Measurements from ENCODE around the gene DVL2.

DVL2 gene

DNA sequence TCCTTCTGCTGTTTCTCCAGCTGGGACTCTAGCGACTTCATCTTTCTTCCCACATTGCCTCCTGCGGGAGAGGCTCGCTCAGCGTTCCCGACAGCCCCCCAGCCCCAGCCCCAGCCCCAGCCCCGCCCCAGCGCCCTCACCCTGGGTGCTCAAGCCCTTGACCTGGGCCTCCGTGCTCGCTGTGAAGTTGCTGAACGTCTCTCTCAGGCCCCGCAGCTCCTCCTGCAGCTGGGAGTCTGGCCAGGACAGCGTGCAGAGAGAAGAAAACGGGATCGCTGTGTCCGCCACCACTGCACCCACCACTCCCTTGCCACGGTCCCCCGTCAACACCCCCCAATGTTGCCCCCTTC, 57.5 kb downstream of the DVL2 start:
- peaks cover 16% of the 10 kb centered on the region for H3K27me3 ChIP-seq (ENCODE audit: control insufficient read depth, low read length)
- H4K20me1 ChIP-seq (ENCODE audit: control insufficient read depth, insufficient read depth, low read depth, low read length) = no peaks in the 10 kb centered on the region
- H3K4me3 ChIP-seq (ENCODE audit: low read length) = no peak overlapping the region
- TF ChIP-seq, protein P1, sequence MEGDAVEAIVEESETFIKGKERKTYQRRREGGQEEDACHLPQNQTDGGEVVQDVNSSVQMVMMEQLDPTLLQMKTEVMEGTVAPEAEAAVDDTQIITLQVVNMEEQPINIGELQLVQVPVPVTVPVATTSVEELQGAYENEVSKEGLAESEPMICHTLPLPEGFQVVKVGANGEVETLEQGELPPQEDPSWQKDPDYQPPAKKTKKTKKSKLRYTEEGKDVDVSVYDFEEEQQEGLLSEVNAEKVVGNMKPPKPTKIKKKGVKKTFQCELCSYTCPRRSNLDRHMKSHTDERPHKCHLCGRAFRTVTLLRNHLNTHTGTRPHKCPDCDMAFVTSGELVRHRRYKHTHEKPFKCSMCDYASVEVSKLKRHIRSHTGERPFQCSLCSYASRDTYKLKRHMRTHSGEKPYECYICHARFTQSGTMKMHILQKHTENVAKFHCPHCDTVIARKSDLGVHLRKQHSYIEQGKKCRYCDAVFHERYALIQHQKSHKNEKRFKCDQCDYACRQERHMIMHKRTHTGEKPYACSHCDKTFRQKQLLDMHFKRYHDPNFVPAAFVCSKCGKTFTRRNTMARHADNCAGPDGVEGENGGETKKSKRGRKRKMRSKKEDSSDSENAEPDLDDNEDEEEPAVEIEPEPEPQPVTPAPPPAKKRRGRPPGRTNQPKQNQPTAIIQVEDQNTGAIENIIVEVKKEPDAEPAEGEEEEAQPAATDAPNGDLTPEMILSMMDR (IDR thresholded peaks at IDR 0.05; ENCODE audit: low read depth, low read length, poor library complexity, severe bottlenecking) = no peak
- no peak for TF ChIP-seq EZH2phosphoT487 (IDR thresholded peaks at IDR 0.05; ENCODE audit: borderline replicate concordance, low read length)
- no peak overlapping the region for H3K27ac ChIP-seq (ENCODE audit: low read depth, low read length)
- no peaks in the 10 kb centered on the region for H3K79me2 ChIP-seq (ENCODE audit: control insufficient read depth, low read length)
- peaks cover 12% of the 10 kb centered on the region; the same call in 1 of the 2 replicates for H3K9me3 ChIP-seq (ENCODE audit: control insufficient read depth, insufficient read depth, low read length)
- peaks cover 8% of the 10 kb centered on the region for H3K4me1 ChIP-seq (ENCODE audit: control insufficient read depth, low read length)
- no peaks in the 10 kb centered on the region for H3K36me3 ChIP-seq (ENCODE audit: control insufficient read depth, low read length)
- H3K9me2 ChIP-seq (replicated peaks; ENCODE audit: control insufficient read depth, low read length) = no peaks in the 10 kb centered on the region
- no peaks in the 10 kb centered on the region; the same call in 1 of the 2 replicates for H3F3A ChIP-seq (ENCODE audit: control insufficient read depth, insufficient read depth)
- no peak overlapping the region for H3K4me2 ChIP-seq (ENCODE audit: low read length)

DNA sequence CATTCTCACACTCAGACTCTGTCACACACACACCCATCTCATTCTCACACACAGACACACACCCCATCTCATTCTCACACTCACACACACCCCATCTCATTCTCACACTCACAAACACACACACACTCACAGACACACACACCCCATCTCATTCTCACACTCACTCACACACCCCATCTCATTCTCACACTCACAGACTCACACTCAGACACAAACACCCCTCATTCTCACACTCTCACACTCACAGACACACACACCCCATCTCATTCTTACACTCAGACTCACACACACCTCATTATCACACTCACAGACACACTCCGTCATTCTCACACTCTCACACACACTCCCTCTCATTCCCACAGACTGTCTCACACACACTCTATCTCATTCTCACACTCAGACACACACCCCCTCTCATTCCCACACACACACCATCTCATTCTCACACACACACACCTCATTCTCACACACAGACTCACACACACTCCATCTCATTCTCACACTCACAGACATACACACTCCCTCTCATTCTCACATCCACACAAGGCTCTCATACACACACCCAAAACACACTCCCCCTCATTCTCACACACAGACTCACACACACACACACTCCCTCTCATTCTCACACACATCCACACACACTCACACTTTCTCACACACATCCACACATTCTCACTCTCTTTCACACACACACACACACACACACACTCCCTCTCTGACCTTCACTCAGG, 58.0 kb downstream of the DVL2 start:
- Histone ChIP-seq H3F3A (ENCODE audit: control insufficient read depth, insufficient read depth) (no peaks in the 10 kb centered on the region; the same call in 1 of the 2 replicates), H3K27ac (ENCODE audit: low read depth, low read length) (no peak overlapping the region), H3K4me1 (ENCODE audit: control insufficient read depth, low read length) (peaks cover 8% of the 10 kb centered on the region), H3K9me2 (replicated peaks; ENCODE audit: control insufficient read depth, low read length) (no peaks in the 10 kb centered on the region), H3K4me3 (ENCODE audit: low read length) (no peak overlapping the region), H3K9me3 (ENCODE audit: control insufficient read depth, insufficient read depth, low read length) (peaks cover 12% of the 10 kb centered on the region; the same call in 1 of the 2 replicates), H3K4me2 (ENCODE audit: low read length) (no peak overlapping the region), H3K36me3 (ENCODE audit: control insufficient read depth, low read length) (no peaks in the 10 kb centered on the region), H3K27me3 (ENCODE audit: control insufficient read depth, low read length) (peaks cover 16% of the 10 kb centered on the region), H4K20me1 (ENCODE audit: control insufficient read depth, insufficient read depth, low read depth, low read length) (no peaks in the 10 kb centered on the region), H3K79me2 (ENCODE audit: control insufficient read depth, low read length) (no peaks in the 10 kb centered on the region)
- TF ChIP-seq, protein P1 (IDR thresholded peaks at IDR 0.05; ENCODE audit: low read depth, low read length, poor library complexity, severe bottlenecking) = no peak
- TF ChIP-seq EZH2phosphoT487 (IDR thresholded peaks at IDR 0.05; ENCODE audit: borderline replicate concordance, low read length) = no peak
